NCI-H510A treated with DMSO at 0.1 percent for 48 hours (cell line): ENCODE data around the gene CPA2.
"Not testable (repeated sequence)": the region's sequence is repeated elsewhere in the genome, so short reads cannot be mapped to it uniquely, and the experiment has no call there.

Experiments used
- DNase-seq: peaks from one replicate; lab custom pipeline; 2025; lab: John Stamatoyannopoulos, UW

The CPA2 gene

DNA sequence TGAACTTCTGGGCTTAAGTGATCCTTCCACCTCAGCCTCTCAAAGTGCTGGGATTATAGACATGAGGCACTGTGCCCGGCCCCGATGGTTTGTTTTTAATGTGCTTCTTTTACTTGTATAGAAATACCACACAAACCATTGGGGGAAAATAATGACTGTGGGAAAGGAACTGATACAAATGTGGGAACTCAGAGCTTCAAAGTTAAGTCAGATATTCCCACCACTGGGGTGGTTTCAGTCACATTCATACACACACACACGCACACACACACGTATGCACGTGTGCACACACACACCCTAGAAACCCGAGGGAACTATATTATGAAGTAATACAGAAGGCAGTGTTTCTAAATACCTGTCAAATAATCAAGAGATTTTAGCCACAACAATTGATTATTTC lies 43.3 kb downstream of the CPA2 start:
- DNase-seq, result no peak

DNA sequence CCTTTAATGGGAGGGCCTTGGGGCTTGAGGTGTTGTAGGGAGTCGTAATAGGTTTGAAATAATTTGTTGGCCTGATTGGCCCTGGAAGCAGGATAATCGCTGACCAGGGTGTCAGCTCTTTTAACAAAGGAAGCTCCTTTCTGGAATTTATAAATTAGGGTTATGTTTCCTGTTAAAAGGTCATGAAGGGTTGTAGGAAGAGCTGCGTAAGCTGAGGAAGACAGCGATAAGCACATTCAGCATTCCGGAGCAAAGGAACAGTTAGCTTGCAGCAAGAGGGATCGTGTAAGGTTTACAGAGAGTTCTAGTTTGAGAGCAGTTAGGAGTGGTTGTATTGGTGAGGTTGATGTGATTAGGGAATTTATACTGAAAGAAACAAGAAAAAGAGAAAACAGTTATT lies 47.6 kb downstream of the CPA2 start:
- DNase-seq, result no peak

GRCh38 chr7:130319541-130319940 lies 52.9 kb downstream of the CPA2 start:
- DNase-seq, result no peak

- DNase-seq, result not testable (repeated sequence)
Observed at GRCh38 chr7:130321542-130322229, 55.0 kb downstream of the CPA2 start.

DNA sequence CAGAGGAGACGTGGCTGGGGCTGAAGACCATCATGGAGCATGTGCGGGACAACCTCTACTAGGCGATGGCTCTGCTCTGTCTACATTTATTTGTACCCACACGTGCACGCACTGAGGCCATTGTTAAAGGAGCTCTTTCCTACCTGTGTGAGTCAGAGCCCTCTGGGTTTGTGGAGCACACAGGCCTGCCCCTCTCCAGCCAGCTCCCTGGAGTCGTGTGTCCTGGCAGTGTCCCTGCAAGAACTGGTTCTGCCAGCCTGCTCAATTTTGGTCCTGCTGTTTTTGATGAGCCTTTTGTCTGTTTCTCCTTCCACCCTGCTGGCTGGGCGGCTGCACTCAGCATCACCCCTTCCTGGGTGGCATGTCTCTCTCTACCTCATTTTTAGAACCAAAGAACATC lies 56.0 kb downstream of the CPA2 start:
- DNase-seq, result no peak

- DNase-seq, result no peak
Observed at GRCh38 chr7:130324306-130324943, 57.8 kb downstream of the CPA2 start.

GRCh38 chr7:130329681-130330080 lies 63.0 kb downstream of the CPA2 start:
- no peak for DNase-seq

DNA sequence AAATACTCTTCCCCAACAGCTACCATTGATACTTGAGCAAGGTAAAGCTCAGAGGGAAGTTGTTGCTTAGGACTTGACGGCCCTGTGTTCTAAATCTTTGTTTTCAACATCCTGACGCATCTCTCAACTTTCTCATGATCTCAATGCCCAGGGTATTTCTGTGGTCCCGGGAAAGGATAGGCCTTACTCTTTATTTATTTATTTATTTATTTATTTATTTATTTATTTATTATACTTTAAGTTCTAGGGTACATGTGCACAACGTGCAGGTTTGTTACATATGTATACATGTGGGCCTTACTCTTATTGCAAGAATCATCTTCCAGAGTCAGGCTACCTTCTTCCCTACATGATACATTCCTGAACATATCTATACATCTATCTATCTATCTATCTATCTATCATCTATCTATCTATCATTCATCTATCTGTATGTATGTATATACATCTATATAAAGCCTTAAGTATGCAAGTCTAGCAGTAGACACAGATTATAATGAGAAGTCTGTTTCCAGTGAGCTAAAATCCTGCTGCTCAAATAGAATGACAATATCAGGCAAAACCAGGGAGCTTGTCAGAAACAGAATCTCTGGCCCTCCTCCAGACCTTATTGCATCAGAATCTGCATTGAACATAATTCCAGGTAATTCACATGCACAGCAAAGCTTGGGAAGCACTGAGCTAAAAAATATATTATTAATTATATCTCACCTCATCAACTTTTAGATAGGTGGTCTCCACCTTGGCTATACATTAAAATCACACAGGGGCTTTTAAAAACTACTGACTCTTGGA lies 65.8 kb downstream of the CPA2 start:
- DNase-seq, result no peak

GRCh38 chr7:130333832-130334231 lies 67.2 kb downstream of the CPA2 start:
- no peak for DNase-seq

DNA sequence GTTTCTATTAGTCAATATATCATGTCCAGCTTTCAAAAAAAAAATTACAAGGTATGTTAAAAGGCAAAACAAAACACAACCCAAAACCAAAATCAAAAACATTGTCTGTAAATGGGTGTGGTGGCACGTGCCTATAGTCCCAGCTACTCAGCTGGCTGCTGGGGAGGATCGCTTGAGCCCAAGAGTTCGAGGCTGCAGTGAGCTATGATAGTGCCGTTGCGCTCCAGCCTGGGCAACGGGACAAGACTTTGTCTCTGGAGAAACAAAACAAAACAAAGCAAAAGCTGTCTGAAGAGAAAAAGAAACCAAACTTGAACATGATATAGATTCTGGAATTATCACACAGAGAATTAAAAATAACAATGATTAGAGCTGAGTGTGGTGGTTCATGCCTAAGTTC lies 67.6 kb downstream of the CPA2 start:
- DNase-seq, result no peak

- DNase-seq, result no peak
Observed at GRCh38 chr7:130337410-130337971, 70.8 kb downstream of the CPA2 start.

- no peak for DNase-seq
Observed at GRCh38 chr7:130338233-130338632, 71.6 kb downstream of the CPA2 start.
